GM19372 (cell line): ENCODE results near the gene FKRP.
A peak's percentile ranks its signal among the peaks of the same experiment; 100 is the strongest.

Experiments used
- ATAC-seq: cut with Tn5 transposase; IDR thresholded peaks from one replicate; pipeline ENCODE4 v1.9.1; 2021; ENCODE audit warnings: mild to moderate bottlenecking, low read depth, moderate library complexity; ENCODE audit not compliant: unreplicated experiment

The FKRP gene

GRCh38 chr19:46731007-46731501 is 14.8 kb upstream of the FKRP start:
- no peak for ATAC-seq

GRCh38 chr19:46731584-46731983 is 14.3 kb upstream of the FKRP start:
- no peak for ATAC-seq

GRCh38 chr19:46732172-46732938 is 13.5 kb upstream of the FKRP start:
- ATAC-seq = no peak

- no peak for ATAC-seq
Measured at GRCh38 chr19:46732966-46733689, 12.7 kb upstream of the FKRP start.

DNA sequence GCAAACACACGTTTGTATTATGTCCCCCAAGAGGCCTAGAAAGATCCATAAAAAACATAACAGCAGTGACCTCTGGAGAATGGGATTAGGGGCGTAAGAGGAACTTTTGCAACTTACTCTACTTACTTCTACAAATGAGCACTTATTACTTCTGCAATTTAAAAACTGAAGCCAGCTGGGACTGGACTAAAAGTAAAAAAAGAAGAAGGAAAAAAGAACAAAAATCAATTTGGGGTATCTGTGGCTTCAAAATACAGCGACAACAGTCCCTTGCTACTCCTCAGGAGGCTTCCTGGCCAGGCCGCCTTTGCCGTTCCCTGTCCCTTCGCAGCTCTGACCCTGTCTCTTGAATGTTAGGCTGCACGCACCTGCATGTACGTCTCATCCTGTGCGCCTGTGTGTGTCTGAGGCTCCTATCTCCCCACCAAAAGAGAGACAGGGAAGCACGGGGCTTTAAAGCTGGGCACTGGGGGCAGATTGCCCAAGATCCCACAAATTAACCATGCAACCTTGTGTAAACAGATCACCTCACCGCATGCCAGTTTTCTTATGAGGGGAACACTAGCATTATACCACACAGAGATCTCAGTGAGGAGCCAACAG is 12.1 kb upstream of the FKRP start:
- no peak for ATAC-seq

- no peak for ATAC-seq
Measured at GRCh38 chr19:46736531-46737297, 9.1 kb upstream of the FKRP start.

DNA sequence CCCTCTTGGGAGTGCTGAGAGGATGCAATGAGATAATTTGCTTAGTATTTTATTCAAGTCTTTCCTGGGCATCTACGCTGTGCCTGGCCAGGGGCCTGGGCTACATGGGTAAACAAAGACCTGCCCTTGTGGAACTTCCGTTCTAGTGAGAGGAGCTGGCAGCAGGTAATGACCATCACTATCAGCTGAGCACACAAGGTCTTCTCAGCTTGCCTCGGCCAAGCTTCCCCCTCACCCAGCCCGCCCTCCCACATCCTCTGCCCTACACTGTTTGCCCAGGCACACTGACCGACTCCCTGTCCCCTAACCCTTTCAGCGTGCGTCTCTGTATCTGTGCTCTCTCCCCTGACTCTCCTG is 8.6 kb upstream of the FKRP start:
- no peak for ATAC-seq

- ATAC-seq = no peak
Measured at GRCh38 chr19:46737761-46738171, 8.1 kb upstream of the FKRP start.

GRCh38 chr19:46739290-46739771 is 6.5 kb upstream of the FKRP start:
- no peak for ATAC-seq

- ATAC-seq = no peak
Measured at GRCh38 chr19:46741447-46741846, 4.4 kb upstream of the FKRP start.

DNA sequence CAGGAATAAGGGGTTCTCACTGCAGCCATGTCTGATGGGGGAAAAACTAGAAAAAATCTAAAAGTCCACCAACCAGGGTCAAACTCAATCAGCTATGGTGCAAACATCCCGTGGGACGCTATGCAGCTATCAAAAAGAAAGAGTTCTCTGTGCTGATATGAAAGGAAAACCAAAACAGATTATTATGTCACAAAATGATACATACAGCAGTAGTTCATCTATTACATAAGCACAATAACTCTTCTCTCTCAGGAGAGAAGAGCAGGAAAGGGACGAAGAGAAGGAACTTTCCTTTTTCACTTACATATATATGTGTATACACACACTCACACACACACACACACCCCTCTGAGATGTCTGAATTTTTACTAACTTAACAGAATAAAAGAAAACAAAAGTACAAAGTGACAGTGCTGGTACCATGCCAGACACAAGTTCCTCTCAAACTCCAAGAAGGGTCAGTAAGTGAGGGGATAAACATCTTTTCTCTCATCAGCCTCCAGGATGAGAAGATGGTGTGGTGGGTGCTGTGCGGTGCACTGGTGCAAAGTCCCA is 2.9 kb upstream of the FKRP start:
- no peak for ATAC-seq

GRCh38 chr19:46744005-46744691 is 1.7 kb upstream of the FKRP start:
- no peak for ATAC-seq

DNA sequence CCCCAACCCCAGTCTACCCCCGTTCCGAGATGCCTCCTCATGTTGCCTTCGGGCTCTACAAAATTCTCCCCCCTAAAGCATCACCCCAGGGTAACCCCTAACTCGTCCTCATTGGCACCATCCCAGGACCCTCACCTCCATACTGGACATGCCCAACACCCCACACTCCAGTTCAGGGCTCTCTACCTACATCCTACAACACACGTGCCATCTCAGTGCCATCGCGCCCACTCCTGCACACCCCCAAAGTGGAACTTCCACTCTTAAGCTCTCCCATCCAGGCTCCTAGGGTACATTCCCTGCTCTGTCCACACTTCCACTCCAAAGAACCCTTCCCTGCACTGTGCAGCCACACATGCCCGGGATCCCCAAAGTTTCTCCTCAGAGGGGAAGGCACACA is 827 bp upstream of the FKRP start:
- no peak for ATAC-seq

DNA sequence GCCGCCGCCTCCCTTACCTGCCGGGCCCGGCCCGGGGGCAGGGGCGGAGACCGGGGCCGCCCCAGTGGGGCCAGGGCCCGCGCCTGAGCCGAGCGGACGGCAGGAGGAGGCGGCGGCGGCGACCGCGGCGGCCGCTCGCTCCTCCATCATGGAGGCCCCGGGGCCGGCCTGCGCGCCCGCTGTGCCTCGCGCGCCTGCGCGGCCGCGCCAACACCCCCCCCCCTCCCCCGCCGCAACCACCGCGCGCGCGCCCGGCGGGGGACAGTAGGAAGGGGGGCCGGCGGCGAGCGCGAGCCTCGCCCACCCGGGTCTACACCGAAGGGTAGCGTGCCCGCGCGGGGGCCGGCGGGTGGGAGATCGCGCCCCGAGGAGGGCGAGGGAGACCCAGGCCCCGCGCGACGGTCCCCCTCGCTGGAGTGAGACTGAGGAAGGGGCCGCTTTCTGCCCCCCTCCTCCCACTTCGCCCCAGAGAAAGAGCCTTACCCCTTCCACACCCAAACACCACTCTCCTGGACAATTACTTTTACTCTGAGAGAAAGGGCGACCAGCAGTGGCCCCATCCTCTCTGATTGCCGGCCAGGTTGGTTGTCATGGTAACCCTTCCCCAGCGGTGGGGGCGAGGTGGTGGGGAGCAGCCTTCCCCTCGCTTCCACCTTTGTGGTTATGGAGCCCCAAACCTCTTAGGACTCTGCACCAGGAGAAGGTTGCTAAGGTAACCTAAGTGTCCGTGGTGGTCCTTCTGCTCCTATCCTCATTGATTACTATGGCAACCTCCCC is 612 bp downstream of the FKRP start, which contains the start of gene STRN4:
Gene STRN4 (minus strand): TSS at position 170 of the 777 bp plus-strand sequence. CDS start 20 bp downstream, at position 150.
- peak; percentile 63 for ATAC-seq

DNA sequence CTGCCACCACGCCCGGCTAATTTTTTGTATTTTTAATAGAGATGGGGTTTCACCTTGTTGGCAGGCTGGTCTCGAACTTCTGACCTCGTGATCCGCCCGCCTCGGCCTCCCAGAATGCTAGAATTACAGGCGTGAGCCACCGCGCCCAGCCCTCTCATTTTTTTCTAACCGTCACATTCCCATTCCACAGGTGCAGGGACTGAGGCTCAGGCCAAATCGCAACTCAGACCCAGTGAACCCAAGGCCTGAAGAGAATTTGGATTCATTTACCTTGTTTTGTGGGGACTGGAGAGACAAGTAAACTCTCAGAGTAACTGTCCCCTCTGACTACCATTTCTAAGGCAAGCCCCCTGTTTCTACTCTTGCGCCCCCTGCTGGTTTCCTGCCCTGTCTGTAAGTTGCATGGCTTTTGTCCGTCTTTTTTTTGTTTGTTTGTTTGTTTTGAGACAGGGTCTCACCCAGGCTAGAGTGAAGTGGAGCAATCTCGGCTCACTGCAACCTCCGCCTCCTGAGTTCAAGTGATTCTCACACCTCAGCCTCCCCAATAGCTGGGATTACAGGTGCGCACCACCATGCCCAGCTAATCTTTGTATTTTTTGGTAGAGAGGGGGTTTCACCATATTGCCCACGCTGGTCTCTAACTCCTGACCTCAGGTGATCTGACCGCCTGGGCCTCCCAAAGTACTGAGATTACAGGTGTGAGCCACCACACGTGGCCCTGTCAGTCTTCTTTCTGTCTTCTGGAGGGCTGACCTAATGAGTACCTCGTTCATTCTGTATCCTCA is 2.7 kb downstream of the FKRP start:
- ATAC-seq = no peak

DNA sequence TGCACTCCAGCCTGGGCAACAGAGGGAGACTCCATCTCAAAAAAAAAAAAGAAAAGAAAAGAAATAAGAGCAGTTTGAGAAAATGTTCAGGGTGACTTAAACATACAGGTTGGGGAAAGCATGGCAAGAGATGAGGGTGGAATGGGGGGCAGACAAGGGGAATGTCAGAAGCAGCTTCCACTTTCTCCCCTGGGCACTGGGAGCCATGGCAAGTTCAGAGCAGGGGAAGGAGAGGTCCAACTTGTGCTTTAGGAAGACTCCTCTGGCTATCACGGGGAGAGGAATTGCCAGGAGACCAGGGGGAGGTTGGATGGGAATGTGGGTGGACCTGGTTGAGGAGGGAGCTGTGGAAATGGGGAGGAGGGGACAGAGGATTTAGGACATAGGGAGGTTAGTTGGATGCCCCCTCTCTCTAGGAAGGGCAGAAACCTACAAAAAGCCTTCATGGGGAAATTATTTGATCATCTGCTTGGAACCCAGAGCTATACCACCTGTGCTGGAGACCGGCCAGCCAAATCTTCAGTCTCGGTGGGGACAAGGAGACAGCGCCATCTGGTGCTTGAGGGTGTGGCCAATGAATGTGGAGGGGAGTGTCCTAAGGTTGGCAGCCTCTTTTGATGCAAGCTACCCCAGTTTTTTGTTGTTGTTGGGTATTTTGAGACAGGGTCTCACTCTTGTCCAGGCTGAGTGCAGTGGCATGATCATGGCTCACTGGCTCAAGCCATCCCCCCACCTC is 7.7 kb downstream of the FKRP start:
- no peak for ATAC-seq

DNA sequence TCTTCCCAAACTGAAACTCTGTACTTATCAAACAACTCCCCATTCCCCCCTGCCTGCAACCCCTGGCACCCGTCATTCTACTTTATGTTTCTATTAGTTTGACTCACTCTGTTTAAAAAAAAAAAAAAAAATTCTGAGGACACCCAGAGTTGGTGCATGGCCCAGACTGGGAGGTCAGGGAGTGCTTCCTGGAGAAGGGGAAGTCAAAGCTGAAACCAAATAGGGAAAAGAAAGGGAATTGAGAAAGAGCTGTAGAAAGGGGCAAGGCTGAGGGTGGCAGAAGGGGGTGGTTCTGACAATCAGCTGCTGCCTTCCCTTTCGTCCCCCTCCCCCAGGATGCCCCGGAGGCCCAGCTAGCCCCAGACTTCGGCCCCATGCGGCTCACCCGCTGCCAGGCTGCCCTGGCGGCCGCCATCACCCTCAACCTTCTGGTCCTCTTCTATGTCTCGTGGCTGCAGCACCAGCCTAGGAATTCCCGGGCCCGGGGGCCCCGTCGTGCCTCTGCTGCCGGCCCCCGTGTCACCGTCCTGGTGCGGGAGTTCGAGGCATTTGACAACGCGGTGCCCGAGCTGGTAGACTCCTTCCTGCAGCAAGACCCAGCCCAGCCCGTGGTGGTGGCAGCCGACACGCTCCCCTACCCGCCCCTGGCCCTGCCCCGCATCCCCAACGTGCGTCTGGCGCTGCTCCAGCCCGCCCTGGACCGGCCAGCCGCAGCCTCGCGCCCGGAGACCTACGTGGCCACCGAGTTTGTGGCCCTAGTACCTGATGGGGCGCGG is 9.4 kb downstream of the FKRP start:
- ATAC-seq = no peak
